GM12891 (cell line): Measurements from ENCODE around the gene ME3.

Experiments
- POLR2AphosphoS5 ChIP-seq: IDR thresholded peaks from 2 replicates; pipeline ENCODE4 v1.6.1; 2011; ENCODE audit warnings: low read depth, low read length, control low read depth
- TAF1 ChIP-seq: IDR thresholded peaks from 2 replicates; pipeline ENCODE4 v1.6.1; 2011; ENCODE audit warnings: low read depth, low read length, control low read depth

DNA sequence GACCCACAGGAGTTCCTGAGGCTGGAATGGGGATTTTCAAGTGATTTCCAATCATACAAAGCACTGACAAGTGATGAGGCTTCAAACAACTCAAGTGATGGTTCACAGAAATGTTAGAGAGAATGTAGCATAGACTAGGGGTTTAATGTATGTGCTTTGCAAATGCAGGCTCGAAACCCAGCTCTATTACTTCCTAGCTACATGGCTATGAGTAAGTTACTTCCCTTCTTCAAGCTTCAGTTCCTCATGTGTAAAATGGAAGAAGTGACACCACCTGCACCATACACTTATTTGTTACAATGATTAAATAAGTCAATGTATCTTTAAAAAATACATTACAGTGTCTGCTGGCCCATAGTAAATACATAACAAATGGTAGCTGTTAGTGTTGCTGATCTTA, 158.0 kb downstream of the ME3 start:
- TF ChIP-seq POLR2AphosphoS5: no peak
- TF ChIP-seq TAF1: no peak
